Stimulated activated CD8-positive, alpha-beta memory T cell treated with anti-CD3 and anti-CD28 coated beads, Interleukin-7, amount 100 ng/mL, for 48 hours (primary cell): ENCODE data around the gene SH3RF3.
"Not testable (repeated sequence)": the region's sequence is repeated elsewhere in the genome, so short reads cannot be mapped to it uniquely, and the experiment has no call there.

Source experiments
- DNase-seq, 2 donors: peaks; one replicate each; pipeline ENCODE4 v3.0.0-alpha.2; 2020; ENCODE audit warnings: low read depth in 1 of 2; ENCODE audit errors: extremely low read depth in 1 of 2

The SH3RF3 gene

GRCh38 chr2:109213646-109214433 is 84.8 kb downstream of the SH3RF3 start:
- peak; percentile 51 to 79 for DNase-seq

DNA sequence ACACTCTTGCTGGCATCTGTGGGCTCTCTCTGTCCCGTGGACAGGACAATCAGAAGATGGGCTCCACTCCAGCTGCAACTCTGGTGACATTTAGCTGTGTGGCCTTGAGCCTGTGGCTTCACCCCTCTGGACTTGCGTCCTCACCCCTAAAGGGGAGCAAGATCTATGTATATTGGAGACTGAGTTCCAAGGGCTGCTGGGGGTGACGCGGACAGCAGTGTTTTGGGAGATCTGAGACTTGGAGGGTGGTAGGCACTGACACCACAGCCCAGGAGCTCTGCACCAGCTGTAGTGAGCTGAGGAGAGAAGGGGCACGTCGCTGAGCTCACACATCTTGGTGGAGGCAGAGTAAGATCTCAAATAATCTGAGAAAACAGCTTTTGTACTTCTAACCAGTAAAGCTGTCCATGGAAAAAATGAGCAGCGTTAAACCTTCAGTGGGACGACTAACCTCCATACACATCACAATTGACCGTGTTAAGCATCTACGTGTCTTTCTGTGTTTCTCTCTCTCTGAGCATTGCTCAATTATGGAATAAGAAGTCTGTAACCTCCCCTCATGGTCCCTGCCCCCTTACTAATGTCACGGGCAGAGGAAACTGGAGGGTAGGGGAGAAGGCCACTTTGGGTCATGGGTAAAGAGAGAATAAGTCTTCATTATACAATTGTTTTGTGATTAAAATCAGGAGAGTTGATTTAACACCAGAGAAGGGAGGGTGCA is 85.8 kb downstream of the SH3RF3 start:
- DNase-seq, result peak in 1 of 2 donors; percentile 21

- no peak for DNase-seq
These were observed 86.9 kb downstream of the SH3RF3 start for GRCh38 chr2:109215866-109216265.

GRCh38 chr2:109216332-109216731 is 87.3 kb downstream of the SH3RF3 start:
- no peak for DNase-seq

- no peak for DNase-seq
These were observed 88.5 kb downstream of the SH3RF3 start for GRCh38 chr2:109217362-109218086.

DNA sequence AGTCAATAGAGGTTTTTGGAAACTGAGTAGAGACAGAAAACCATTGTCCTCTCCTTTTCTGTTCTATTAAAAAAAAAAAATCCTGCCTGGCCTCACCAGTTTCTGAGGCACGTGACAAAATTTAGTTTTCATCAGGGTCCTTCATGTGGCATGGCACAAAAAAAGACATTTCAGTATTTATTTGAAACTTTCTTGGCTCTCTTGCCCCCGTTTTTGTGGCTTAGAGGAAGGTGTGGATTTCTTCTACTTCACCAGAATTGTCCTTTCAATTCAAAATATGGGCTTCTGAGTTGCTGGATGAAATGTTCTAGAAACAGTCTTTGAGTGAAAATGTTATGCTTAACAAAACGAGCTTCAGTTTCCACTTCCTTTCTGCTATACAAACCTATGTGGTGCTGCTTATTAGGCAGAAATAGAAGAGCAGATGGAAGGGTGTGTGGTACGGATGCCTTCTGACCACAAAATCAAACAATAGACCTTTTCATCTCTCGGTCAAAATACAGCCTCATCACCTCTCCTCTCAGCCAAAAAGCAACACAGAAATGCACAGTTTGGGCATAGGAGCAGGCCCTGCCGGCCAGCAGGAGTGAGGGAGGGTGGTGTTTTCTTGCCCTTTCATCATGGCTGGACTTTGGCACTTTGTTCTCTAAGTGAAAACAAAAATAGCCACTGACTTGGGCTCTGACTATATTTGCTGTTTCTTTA is 89.2 kb downstream of the SH3RF3 start:
- DNase-seq, result no peak

GRCh38 chr2:109218792-109219126 is 89.8 kb downstream of the SH3RF3 start:
- DNase-seq, result no peak

GRCh38 chr2:109220860-109221259 is 91.9 kb downstream of the SH3RF3 start:
- DNase-seq, result no peak

DNA sequence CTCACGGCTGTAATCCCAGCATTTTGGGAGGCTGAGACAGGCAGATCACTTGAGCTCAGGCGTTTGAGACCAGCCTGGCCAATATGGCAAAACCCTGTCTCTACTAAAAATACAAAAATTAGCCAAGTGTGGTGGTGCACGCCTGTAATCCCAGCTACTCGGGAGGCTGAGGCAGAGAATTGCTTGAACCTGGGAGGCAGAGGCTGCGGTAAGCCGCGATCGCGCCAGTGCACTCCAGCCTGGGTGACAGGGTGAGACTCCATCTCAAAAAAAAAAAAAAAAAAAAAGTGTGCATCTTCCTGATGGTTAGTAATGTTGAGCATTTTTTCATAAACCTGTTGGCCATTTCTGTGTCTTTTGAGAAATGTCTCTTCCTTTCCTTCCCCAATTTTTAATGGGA is 92.3 kb downstream of the SH3RF3 start:
- not testable (repeated sequence) for DNase-seq

GRCh38 chr2:109222422-109222821 is 93.4 kb downstream of the SH3RF3 start:
- DNase-seq, result no peak

DNA sequence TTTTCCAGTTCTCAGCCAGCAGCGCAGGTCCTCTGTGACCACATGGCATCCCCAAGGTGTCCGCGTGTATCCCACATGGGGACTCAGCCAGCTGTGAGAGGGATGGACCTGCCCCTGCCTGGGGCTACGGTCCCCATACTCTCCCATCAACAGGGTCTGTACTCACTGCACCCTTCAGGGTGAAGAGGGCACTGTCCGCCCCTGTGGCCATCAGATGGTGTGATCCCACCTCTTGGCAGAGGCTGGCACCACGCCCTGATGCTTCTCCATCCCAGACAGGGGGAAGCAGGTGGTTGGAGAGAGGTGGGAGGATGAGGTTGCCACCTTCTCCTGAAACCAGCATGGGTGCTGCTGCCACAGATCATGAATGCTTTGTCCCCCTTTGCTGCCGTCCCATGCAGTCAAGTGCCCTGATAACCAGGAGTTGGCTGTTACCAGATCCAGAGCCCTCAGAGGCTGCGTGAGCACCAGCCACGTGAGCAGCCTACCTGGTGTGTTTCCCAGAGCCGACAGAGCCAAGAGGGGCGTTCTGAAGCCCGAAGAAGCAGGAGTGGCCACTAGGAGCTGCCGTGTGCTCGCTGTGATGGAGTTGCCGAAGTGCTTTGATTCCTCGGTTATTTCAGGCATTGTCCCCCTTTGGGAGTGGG is 93.9 kb downstream of the SH3RF3 start:
- no peak for DNase-seq

- DNase-seq, result no peak
These were observed 94.5 kb downstream of the SH3RF3 start for GRCh38 chr2:109223490-109223889.

- not testable (repeated sequence) for DNase-seq
These were observed 95.3 kb downstream of the SH3RF3 start for GRCh38 chr2:109224341-109224740.

DNA sequence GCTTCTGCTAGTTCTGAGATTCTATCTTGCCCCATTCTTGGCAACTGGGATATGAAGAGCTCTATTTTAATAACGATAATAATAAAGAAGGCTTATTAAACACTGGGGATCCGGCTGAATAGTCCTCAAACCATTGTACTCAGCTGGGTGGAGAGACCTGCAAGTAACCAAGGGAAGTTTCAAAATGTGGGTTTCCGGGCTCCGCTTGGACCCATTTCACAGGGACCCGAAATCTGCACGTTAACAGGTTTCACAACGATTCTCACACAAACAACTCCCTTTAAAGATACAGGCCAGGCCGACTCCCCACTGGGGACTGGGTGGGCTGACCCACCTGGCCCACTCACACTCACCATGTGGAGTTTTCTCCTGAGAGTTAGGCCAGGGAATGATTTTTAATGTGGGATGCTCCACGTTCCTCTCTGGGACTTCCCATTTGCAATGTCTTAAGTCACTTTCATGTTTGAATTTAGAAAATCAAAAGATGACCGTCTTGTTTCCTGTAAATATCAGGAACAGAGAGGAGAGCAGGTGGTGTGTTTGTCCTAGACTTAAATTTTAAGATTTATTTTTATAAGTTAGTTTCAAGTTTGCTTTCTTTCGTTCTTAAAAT is 96.3 kb downstream of the SH3RF3 start:
- no peak for DNase-seq

DNA sequence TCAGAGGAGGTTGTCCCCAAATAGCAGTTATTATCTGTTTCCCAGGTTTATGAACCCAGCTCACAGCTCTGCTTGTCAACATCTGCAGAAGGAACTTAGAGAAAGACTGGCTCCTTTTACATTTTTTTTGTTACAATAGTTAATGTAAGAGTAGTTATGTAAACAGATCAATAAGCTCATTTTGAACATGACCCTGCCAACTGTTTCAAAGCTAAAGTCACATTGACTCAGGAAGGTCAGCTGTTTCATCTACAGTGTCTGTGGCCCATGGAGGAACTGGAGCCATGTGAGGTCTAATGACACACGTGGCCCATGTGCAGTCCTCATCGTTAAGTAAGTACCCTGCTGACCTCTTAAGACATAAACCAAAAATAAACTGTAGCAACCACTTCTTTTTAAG is 97.1 kb downstream of the SH3RF3 start:
- no peak for DNase-seq

GRCh38 chr2:109226622-109227021 is 97.6 kb downstream of the SH3RF3 start:
- no peak for DNase-seq

DNA sequence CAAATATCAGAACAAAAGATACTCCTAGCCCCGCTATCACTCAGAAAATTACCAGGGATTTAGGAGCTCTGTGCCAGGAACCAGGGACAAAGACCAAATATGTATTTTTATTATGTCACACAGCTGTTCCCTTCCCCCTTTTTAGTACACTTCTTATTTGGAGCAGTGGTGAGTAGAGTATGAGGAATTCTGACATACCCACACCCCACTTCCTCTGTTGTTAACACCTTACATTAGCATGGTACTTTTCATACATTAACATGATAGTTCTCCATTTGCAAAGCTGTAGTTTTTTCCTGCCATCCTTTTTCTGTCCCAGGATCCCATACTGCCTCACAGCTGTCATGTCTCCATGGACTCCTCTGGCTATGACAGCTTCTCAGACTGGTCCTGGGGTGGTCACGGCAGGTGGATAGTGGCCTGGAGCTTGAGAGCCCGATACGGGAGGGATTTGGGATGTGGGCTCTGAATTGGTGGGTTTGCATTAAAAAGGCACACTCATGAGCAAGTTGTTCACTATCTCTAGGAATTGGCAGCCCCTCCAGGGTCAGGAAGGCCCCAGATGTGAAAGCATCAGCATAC is 100.2 kb downstream of the SH3RF3 start:
- DNase-seq, result no peak

GRCh38 chr2:109230941-109231420 is 102.0 kb downstream of the SH3RF3 start:
- DNase-seq, result no peak

- DNase-seq, result no peak
These were observed 102.4 kb downstream of the SH3RF3 start for GRCh38 chr2:109231428-109231827.
